ENCODE results near the gene CFAP61.

- TF ChIP-seq POLR2A (IDR thresholded peaks at IDR 0.05) (no peak), CTCF (IDR thresholded peaks at IDR 0.05) (no peak)
Measured at GRCh38 chr20:20024942-20025341, 27.4 kb upstream of the CFAP61 start.

All from thyroid gland (tissue), 4 donors.